Endothelial cell (in vitro differentiated cells): ENCODE measurements around the gene TTC9B. TPM values are rescaled to one million over a fixed set of nuclear protein-coding genes. Genes with fewer than 3 reads are reported as not detected.

Experiments used
- DNase-seq: peaks from one replicate; pipeline ENCODE4 v3.0.0; 2021; ENCODE audit warnings: low spot score
- H3K27ac Mint-ChIP-seq: one replicate; pipeline ENCODE4 v1.8.0; 2021; ENCODE audit warnings: mixed read lengths, inconsistent platforms; ENCODE audit not compliant: unreplicated experiment
- H3K27me3 Mint-ChIP-seq: one replicate; pipeline ENCODE4 v1.8.0; 2021; ENCODE audit warnings: mild to moderate bottlenecking, moderate library complexity, mixed read lengths, inconsistent platforms; ENCODE audit not compliant: unreplicated experiment
- H3K36me3 Mint-ChIP-seq: one replicate; pipeline ENCODE4 v1.8.0; 2021; ENCODE audit warnings: mild to moderate bottlenecking, low read depth, mixed read lengths, inconsistent platforms; ENCODE audit not compliant: unreplicated experiment
- H3K4me1 Mint-ChIP-seq: one replicate; pipeline ENCODE4 v1.8.0; 2021; ENCODE audit warnings: mild to moderate bottlenecking, mixed read lengths, inconsistent platforms; ENCODE audit not compliant: unreplicated experiment
- H3K4me3 Mint-ChIP-seq: one replicate; pipeline ENCODE4 v1.8.0; 2021; ENCODE audit warnings: mild to moderate bottlenecking, mixed read lengths, inconsistent platforms; ENCODE audit not compliant: unreplicated experiment
- H3K9me3 Mint-ChIP-seq: one replicate; pipeline ENCODE4 v1.8.0; 2021; ENCODE audit warnings: mixed read lengths, inconsistent platforms; ENCODE audit not compliant: unreplicated experiment
- long read RNA-seq: library from polyadenylated mRNA; unstranded; transcript quantifications from one replicate; pipeline ENCODE4 v2.0.0, GENCODE V29; 2020; ENCODE audit not compliant: unreplicated experiment
- total RNA-seq: library from RNA; stranded (reverse); fragmentation: NEBNext Ultra II Directional; extraction: Animal tissue kit (Norgen Biotek cat#: 25700); gene quantifications from one replicate; pipeline ENCODE4 v1.2.1, GENCODE V29; 2021; ENCODE audit not compliant: unreplicated experiment
- TF ChIP-seq, protein P1 (sequence below): fragments of 200-600 bp; sonication (generic); IDR thresholded peaks from one replicate; pipeline ENCODE4 v1.5.0; 2021; ENCODE audit warnings: antibody characterized with exemption; ENCODE audit not compliant: unreplicated experiment

TTC9B gene
- 1.1 TPM for total RNA-seq
- long read RNA-seq, result 0 reads

DNA sequence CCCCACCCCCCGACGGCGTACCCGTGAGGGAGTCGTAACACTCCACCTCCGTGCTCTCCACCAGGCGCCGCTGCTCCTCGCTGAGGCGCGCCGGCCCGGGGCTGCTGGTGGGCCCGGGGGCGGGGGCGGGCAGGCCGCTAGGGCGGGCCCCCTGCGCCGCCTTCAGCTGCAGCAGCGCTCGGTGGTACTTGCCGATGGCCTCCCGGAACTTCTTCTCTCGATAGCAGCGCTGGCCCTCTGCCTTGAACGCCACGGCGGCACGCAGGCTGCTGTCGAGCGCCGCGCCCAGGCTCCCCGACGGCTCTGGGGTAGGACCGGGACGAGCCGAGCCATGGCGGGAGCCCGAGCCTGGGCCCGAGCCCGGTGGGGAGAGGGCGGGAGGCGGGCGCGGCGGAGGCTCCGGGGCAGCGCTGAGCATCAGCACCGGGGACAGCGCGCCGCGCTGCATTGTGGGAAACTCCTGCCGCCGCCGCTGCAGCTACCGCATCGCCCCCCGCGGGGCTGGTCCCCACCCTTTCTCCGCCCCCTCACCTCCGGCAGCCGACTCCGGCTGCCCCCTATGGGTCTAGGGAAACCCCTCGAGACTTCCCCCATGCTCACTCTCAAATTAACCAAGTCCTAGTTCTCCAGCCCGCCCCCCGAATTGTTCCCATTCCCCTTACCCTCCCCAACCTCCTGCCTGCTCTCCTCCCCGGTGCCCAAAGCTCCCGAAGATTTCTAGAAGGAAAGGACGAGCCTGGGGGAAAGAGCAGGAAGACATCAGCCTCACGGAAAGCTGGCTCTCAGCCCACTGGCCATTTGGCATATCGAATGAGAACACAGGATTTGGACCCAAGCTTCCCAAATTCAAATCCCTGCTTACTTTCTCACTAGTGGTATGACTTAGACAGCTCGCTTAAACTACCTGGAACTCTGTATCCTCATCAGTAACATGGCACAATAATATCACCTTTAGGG, at the start of gene TTC9B:
TTC9B (minus strand) TSS at position 451 of the 957 bp plus-strand sequence; CDS start at position 448, 3 bp downstream.
- H3K4me3 Mint-ChIP-seq, result no peak within 1 kb of the TSS
- H3K27ac Mint-ChIP-seq, result peak within 1 kb of the TSS; percentile 80
- H3K36me3 Mint-ChIP-seq, result peaks cover 4% of the 10 kb centered on the region
- DNase-seq, result peak; percentile 61
- TF ChIP-seq, protein P1, sequence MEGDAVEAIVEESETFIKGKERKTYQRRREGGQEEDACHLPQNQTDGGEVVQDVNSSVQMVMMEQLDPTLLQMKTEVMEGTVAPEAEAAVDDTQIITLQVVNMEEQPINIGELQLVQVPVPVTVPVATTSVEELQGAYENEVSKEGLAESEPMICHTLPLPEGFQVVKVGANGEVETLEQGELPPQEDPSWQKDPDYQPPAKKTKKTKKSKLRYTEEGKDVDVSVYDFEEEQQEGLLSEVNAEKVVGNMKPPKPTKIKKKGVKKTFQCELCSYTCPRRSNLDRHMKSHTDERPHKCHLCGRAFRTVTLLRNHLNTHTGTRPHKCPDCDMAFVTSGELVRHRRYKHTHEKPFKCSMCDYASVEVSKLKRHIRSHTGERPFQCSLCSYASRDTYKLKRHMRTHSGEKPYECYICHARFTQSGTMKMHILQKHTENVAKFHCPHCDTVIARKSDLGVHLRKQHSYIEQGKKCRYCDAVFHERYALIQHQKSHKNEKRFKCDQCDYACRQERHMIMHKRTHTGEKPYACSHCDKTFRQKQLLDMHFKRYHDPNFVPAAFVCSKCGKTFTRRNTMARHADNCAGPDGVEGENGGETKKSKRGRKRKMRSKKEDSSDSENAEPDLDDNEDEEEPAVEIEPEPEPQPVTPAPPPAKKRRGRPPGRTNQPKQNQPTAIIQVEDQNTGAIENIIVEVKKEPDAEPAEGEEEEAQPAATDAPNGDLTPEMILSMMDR, result no peak
- peaks cover 5% of the 10 kb centered on the region for H3K9me3 Mint-ChIP-seq
- peaks cover 21% of the 10 kb centered on the region for H3K27me3 Mint-ChIP-seq
- H3K4me1 Mint-ChIP-seq, result peaks cover 5% of the 10 kb centered on the region

DNA sequence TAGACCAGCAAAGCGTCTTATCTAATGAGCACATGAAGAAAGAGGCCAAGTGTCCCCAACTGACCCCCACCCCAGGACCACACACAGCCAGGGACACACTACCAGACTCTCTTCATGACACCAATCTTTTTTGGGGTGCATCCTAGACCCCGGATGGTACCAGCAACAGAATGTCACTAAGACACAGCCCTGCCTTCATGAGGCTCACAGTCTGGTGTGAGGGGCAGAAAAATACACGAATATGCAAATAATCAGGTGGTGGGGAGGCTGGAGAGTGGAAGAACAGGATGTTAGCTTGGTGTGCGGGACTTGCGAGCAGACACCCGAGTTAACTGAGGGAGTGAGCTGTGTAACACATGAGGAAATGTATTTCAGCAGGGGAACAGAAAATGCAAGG, 49.4 kb upstream of the TTC9B start:
- no peak for DNase-seq
- TF ChIP-seq, protein P1, result no peak
- Mint-ChIP-seq H3K4me3 (peak overlapping the region; percentile 58), H3K36me3 (peaks cover 31% of the 10 kb centered on the region), H3K27ac (no peak overlapping the region), H3K9me3 (no peaks in the 10 kb centered on the region), H3K27me3 (peaks cover 10% of the 10 kb centered on the region), H3K4me1 (no peaks in the 10 kb centered on the region)

DNA sequence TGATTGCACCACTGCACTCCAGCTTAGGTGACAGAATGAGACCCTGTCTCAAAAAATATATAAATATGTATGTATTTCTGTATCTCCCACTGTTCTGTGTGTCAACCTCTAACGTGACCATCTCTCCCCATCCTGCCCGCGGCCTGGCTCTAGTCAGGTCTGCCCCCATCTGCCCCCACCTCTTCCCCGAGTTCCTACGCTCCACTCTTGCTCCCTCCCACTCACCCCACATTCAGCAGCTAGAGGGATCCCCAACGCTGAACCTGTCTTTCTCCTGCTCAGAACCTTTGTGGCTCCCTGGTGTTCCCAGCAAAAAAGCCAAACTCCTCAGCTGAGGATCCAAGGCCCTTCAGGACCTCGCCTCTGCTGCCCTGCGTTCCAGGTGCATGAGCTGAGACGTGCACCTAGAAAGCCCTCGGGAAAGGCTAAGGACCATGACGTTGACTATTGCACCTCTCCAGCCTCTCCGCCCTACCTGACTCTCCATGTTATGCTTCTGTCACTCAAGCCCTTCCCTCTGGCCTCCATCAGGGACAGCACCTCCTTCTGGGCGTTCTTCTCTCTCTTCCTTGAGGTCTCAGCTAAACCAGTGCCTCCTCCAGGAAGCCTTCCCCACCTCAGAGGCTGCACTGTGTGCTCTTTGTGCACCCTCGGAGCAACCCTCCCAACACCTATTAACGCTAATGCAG, 48.9 kb upstream of the TTC9B start:
- H3K4me1 Mint-ChIP-seq, result no peaks in the 10 kb centered on the region
- no peak for DNase-seq
- no peak overlapping the region for H3K27ac Mint-ChIP-seq
- peaks cover 12% of the 10 kb centered on the region for H3K27me3 Mint-ChIP-seq
- TF ChIP-seq, protein P1, result no peak
- peaks cover 27% of the 10 kb centered on the region for H3K36me3 Mint-ChIP-seq
- no peaks in the 10 kb centered on the region for H3K9me3 Mint-ChIP-seq
- no peak overlapping the region for H3K4me3 Mint-ChIP-seq

DNA sequence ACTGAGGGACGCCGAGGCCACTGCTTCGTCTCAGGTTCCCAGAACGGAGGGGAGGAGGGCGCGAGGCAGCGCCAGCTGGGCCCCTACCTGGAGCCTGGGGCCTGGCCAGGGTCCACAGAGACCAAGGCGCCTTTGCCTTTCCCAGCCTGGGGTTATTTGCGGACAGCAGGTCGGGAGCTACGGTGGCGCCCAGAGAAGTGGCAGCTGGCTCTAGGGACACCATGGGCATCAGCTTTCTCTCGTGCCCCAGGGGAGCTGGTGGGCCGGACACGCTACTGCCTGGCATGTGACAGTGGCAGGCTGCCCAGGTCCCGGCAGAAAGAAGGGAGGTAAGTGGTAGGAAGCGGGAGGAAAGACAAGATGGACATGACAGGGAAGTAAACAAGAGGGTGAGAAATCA, 47.9 kb upstream of the TTC9B start:
- Mint-ChIP-seq H3K4me3 (no peak overlapping the region), H3K36me3 (peaks cover 27% of the 10 kb centered on the region), H3K4me1 (no peaks in the 10 kb centered on the region), H3K27ac (no peak overlapping the region), H3K9me3 (no peaks in the 10 kb centered on the region), H3K27me3 (peaks cover 13% of the 10 kb centered on the region)
- no peak for DNase-seq
- TF ChIP-seq, protein P1, result no peak

DNA sequence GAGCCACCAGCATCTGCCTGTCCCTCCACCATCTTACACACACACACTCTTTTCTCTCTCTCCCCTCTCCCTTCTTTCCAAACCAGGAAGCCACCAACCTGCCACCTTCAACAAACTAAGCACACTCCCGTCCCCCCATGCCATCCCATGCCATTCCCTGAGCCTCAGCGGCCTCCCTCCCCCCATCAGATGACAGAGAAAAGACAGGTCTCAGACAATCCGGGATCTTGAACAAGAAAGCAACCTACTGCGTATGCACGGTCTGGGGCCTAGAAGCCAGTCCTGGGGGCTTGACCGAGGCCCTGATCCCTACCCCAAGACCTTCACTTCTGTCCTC, 47.5 kb upstream of the TTC9B start:
- TF ChIP-seq, protein P1, result no peak
- Mint-ChIP-seq H3K27me3 (peaks cover 13% of the 10 kb centered on the region), H3K36me3 (peaks cover 27% of the 10 kb centered on the region), H3K9me3 (no peaks in the 10 kb centered on the region), H3K27ac (no peak overlapping the region), H3K4me3 (no peak overlapping the region), H3K4me1 (no peaks in the 10 kb centered on the region)
- no peak for DNase-seq
